NCI-H82 (cell line): Measurements from ENCODE around the gene RABL2B.
"Not testable (repeated sequence)": the region's sequence is repeated elsewhere in the genome, so short reads cannot be mapped to it uniquely, and the experiment has no call there.

ENCODE experiments used
- DNase-seq: peaks from one replicate; lab custom pipeline; 2025; lab: John Stamatoyannopoulos, UW

RABL2B gene

DNA sequence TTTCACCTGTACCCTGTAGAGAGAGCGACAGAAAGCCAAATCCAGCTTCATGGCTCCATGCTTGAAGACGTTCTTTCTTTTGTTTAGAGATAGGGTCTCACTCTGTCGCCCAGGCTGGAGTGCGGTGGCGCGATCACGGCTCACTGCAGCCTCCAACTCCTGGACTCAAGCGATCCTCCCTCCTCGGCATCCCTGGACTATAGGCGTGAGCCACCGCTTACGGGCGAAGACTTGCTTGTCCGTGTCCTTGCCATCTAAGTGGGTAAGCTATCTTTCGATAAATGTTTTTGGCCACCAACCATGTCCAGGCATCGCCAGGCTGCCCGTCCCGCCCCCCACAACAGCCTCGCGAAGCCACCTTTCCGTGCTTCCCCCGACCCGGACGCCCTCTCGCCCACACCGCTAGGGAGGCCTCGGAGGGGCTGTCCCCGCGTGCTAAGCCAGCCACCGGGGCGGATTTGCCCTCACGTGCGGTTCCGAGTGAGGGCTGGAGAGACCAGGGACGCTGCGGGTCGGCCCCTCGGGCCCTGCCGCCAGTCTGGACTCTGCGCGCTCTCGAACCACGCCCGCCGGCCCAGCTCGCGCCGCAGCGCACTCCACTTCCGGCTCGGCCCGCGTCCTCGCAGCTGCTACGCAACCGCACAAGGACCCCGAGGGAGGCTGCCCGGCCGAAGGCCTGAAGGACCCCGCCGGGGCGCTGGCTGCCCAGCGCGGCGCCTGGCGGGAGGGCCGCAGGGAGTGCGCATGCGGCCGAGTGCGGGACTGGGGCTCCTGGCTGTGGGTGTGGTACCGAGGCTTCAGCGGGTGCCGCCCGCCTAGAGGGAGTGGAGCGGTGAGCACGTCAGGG, at the start of gene RABL2B:
Gene RABL2B (minus strand): TSS at position 604 of the 847 bp plus-strand sequence. CDS start 1,342 bp downstream, outside the sequence.
- peak; percentile 77 for DNase-seq

DNA sequence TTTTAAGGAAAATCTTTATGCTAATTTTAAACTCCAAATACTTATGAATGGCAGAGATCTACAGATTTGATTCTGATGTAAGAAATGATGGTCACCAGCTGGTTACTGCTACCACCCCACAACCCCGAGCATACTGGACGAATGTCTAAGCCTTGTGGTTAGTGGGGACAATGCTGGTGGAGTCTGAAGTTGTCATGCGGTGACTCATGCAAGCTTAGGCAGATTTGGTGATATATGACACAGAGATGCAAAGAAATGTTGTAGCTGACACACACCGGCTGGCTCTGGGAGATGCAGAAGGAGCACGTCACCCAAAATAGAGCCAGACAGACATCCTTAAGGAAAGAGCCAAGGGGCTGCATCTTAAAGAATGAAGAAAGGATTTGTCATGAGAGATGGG, 3.5 kb upstream of the RABL2B start:
- not testable (repeated sequence) for DNase-seq

DNA sequence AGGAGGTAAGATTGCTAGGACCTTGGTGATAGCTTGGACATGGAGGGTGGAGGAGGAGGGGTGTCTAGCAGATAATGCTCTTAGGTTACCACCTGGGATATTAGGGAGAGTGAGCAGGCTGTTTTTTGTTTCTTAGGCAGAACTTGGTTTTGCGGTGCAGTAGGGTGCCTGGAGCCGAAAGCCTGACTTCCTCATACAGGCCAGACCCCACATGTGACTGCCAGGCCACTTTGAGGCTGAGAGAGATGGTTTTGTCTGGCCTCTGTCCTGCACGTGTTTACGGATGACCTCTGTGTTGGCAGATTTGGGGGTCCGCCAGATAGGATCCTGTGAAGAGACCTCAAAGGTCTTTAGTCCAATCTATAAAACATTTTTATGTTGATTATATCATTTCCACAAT, 1.9 kb upstream of the RABL2B start:
- DNase-seq, result not testable (repeated sequence)

- not testable (repeated sequence) for DNase-seq
These were observed 442 bp upstream of the RABL2B start for GRCh38 chr22:50783880-50784276.

DNA sequence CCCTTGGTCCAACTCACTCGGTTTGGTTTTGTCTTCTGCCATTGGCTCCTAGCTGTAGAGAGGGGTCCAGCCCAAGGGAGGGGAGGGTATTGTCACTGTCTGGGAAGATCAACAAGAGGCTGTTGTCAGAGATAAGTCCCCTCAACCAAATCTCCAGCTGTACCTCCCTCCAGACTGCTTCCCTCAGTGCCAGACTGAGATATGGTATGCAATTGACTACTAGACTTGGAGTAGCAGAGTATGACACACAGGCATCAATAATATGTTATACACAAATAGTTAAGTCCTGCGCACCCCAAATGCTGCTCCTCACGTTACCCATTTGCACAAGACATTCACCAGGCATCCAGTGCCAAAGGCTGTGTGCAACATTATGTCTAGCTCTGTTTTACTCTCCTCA, 1.2 kb downstream of the RABL2B start:
- DNase-seq, result not testable (repeated sequence)

DNA sequence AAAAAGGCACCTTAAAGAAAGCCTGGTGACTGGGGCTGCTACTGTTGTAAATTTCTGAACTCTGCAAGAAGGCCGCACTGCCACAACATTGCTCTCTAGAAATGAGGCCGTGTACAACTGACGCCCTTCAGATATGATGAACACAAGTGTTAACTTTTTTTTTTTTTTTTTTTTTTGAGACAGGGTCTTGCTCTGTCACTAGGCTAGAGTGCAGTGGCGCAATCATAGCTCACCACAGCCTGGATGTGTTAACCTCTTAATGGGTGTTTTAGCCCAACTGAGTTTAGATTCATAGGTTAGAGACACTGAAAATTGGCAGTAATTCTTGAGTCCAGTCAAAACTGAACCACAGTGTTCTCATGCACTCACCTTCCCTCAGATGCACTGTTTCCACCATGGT, 3.2 kb downstream of the RABL2B start:
- DNase-seq, result not testable (repeated sequence)

DNA sequence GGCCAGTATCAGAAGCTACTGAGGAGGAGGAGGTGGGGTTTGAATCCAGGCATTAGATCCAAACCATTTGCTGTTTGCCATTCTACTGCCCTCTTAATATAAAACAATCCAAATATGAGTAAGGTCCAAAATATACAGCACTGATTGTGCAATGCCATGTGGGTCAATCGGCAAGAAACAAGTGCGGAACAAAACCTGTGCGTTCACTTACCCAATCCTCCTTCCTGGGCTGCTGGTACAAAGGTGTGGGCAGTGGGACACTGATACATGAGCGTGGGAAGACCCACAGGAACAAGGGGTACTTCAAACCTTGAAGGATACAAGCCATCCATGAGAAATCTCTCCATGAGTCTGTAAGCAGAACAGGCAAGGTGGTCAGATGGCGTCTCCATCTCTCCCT, 5.8 kb downstream of the RABL2B start:
- not testable (repeated sequence) for DNase-seq

DNA sequence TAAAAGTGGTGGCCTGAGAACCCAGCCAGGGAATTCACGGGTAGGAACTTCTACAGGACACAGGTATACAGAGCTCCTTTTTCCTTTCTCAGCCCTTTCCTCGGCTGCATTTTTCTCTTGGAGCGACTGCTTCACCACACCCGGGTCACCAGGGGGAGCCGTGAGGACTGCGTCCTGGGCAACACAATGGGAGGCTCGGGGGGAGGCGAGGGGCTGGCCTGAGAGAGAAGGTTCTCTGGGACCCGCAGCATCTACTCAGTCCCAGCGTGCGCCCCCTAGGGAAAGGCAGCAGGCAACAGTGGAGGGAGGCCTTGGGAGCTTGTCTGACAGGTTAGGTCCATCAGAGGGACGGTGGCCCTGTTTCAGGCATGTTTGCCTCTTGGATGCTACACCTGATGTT, 8.3 kb downstream of the RABL2B start:
- peak; percentile 87 for DNase-seq

DNA sequence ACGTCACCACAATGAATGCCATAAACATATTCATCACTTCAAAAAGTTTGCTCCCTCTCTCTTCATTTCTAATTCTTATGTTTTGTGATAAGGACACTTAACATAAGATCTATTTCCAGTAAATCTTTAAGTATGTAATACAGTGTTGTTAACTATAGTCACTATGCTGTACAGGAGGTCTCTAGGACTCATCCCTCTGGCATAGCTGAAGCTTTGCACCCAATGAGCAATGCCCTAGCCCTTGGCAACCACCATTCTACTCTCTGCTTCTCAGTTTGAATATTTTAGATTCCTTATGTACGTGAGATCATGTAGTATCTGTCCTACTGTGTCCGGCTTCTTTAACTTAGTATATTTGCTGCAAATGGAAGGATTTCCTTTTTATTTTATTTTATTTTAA, 19.1 kb downstream of the RABL2B start:
- DNase-seq, result not testable (repeated sequence)

GRCh38 chr22:50761829-50762228, 21.6 kb downstream of the RABL2B start:
- not testable (repeated sequence) for DNase-seq

GRCh38 chr22:50759597-50760341, 23.7 kb downstream of the RABL2B start:
- DNase-seq, result peak; percentile 8

- DNase-seq, result peak; percentile 50
These were observed 26.4 kb downstream of the RABL2B start for GRCh38 chr22:50756949-50757491.

DNA sequence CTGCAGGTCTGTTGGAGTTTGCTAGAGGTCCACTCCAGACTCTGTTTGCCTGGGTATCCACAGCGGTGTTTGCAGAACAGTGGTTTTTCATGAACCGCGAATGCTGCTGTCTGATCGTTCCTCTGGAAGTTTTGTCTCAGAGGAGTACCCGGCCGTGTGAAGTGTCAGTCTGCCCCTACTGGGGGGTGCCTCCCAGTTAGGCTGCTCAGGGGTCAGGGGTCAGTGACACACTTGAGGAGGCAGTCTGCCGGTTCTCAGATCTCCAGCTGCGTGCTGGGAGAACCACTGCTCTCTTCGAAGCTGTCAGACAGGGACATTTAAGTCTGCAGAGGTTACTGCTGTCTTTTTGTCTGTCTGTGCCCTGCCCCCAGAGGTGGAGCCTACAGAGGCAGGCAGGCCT, 27.0 kb downstream of the RABL2B start:
- DNase-seq, result not testable (repeated sequence)

DNA sequence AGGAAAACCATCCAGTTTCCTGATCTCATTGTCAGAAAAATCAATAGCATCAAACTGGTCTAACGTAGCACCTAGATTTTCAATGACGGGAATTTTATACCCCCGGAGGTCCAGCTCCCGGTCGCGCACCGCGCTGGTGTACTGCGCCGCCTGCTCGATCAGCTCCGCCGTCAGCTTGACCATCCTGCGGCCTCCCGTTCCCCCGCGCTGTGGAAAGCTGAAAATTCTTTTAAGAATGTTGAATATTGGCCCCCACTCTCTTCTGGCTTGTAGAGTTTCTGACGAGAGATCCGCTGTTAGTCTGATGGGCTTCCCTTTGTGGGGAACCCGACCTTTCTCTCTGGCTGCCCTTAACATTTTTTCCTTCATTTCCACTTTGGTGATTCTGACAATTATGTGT, 28.2 kb downstream of the RABL2B start:
- not testable (repeated sequence) for DNase-seq

DNA sequence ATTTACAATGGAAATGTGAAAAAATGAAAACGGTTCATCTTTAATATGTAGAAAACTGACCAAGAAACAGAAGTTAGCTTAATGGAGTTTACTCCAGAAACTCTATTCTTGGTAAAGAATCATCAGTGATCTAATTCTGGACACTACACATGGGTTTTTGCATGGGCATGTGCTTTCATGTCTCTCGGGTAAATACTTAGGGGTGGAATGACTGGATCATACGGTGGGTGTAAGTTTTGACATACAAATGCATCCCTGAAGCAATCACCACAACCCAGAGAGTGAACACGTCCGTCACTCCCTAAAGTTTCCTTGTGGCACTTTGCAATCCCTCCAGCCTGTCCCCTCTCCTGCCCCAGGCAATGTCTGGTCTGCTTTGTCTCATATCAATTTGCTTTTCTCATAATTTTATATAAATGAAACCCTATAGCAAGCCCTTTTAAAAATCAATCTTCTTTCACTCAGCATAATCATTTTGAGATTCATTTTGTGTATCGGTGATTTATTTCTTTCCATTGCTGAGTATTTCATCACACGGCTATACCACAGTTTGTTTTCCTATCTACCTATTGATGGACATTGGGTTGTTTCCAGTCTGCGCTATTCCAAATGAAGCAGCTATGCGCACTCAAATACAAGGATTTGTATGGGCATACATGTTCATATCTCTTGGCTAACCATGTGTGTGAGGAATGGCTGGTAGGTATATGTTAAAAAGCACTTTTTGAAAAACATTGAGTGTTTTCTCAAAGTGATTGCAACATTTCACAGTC, 33.9 kb downstream of the RABL2B start:
- DNase-seq, result not testable (repeated sequence)

GRCh38 chr22:50748630-50749029, 34.8 kb downstream of the RABL2B start:
- not testable (repeated sequence) for DNase-seq

DNA sequence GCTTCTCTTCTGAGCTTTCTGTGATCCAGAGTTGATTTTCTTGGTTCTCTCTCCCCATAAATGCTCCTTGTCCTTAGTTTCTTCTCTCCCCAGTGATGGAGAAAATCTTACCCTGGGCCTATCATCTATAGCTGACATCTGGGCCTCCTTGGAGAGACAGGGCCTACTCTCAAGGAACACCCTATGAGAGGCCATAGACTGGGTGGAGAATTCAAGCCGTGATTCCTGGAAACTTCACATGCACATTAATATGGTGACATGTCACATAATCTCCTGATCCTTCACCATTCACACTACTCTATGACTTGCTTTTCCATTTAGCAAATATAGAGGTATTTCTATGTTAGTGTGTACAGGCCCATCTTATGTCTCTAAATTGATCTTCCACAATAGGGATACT, 35.9 kb downstream of the RABL2B start:
- DNase-seq, result not testable (repeated sequence)

DNA sequence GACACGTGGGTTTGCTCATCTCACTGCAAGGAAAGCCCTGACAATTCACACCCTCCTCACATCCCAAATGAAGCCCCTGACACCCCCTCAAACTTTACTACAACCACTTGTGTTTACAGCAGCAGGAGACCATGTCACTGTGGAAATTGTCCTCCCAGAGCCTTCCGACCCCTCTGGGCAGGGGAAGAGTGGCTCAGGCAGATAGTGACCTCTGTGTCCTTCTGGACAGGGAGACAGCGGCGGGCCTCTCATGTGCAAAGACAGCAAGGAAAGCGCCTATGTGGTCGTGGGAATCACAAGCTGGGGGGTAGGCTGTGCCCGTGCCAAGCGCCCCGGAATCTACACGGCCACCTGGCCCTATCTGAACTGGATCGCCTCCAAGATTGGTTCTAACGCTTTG, 39.0 kb downstream of the RABL2B start:
- DNase-seq, result not testable (repeated sequence)

DNA sequence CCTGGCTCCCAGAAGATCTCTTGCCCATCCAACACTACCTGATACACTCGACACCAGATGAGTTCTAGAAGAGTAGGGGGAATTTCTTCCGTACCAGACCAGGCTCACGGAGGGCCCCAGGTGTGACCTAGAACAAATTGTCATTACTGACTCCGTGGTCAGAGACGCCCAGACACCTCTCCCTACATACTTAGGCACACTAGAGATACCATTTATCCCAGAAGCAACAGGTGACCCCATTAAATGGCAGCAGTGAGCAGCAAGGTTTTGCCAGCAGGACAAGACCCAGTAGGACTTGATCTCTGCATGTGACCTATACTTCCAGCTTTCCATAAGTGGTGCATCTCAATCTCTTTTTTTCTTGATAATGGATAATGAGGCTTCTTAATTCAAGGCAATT, 42.7 kb downstream of the RABL2B start:
- DNase-seq, result not testable (repeated sequence)

DNA sequence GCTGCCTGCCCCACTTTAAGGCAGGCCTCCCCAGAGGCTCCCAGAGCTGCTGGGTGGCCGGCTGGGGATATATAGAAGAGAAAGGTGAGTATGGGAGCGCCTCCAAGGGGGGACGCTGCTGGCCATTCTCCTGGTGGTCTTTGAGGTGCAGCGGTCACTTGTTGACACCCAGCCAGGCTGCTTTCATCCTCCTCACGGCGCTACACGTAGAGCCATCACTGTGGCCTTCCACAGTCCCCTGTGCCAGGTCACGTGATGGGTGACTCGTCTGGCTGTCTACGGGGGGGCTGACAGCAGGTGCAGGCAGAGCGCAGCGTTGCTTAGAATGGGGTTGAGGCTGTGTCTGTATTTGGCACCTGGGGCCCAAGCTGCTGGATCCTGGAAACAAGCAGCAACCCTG, 43.5 kb downstream of the RABL2B start:
- no peak for DNase-seq

DNA sequence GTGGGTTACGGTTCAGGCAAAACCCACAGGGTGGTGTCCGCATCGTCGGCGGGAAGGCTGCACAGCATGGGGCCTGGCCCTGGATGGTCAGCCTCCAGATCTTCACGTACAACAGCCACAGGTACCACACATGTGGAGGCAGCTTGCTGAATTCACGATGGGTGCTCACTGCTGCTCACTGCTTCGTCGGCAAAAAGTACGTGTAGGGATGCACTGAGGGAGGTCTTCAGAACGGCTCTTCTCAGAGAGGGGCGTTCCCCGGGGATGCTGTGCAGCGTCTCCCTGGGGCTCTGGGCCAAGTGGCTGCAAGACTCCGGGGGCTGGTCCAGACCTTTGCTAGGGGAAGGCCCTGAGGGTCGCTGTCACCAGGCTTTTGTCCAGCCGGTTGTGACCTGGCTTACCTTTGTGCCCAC, 44.2 kb downstream of the RABL2B start:
- DNase-seq, result no peak

DNA sequence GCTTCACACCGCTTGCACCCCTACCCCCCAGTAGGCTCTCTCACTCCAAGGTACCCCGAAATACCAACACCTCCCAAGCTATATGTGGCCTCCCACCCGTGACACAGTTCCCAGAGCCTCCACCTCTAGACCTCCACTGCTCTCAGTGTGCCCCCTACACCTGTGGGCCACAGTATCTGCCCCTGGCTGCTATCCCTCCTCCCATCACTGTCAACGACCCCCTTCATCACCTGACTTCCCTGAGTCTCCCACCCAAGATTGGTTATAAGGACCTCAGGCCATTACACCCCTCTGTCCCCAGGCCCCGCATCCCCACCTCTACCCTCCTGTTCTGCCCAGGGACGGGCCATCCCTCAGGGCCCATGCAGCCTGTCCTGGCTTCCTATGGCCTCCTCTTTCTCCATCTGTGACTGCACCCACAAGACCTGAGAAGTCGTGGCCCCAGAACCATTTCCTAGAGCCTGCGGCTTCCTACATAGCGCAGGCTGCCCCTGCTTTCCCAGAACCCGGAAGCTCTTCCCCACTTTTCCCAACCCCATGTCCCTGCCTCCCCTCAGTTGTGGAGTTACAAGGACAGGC, 44.7 kb downstream of the RABL2B start:
- DNase-seq, result no peak
